ENCODE measurements around the gene KRTAP5-6. TPM values are rescaled to one million over a fixed set of nuclear protein-coding genes. Genes with fewer than 3 reads are reported as not detected.

The KRTAP5-6 gene
- polyA plus RNA-seq, 3 donors from 2014 or later, result not detected

GRCh38 chr11:1707751-1708150 lies 10.8 kb downstream of the KRTAP5-6 start:
- peaks cover 9 to 17% of the 10 kb centered on the region in 2 donors for H3K4me1 Mint-ChIP-seq
- peaks cover 0 to 4% (median 3%) of the 10 kb centered on the region in 3 donors for H3K36me3 Mint-ChIP-seq
- H3K9me3 Mint-ChIP-seq, result no peaks in the 10 kb centered on the region
- no peak for DNase-seq
- no peak overlapping the region for H3K27ac Mint-ChIP-seq
- H3K27me3 Mint-ChIP-seq (ENCODE audit: low read depth in 3 of 3), result peaks cover 3 to 12% (median 7%) of the 10 kb centered on the region in 3 donors
- no peak overlapping the region for H3K4me3 Mint-ChIP-seq

GRCh38 chr11:1708716-1709115 lies 11.7 kb downstream of the KRTAP5-6 start:
- Mint-ChIP-seq H3K27ac (no peak overlapping the region), H3K4me3 (no peak overlapping the region), H3K36me3 (peaks cover 0 to 4% (median 3%) of the 10 kb centered on the region in 3 donors), H3K27me3 (ENCODE audit: low read depth in 3 of 3) (peaks cover 3 to 12% (median 7%) of the 10 kb centered on the region in 3 donors), H3K9me3 (no peaks in the 10 kb centered on the region), H3K4me1 (peaks cover 9 to 17% of the 10 kb centered on the region in 2 donors)
- no peak for DNase-seq

GRCh38 chr11:1714908-1715885 lies 18.2 kb downstream of the KRTAP5-6 start:
- Mint-ChIP-seq H3K27ac (no peak overlapping the region), H3K4me1 (peaks cover 0 to 1% of the 10 kb centered on the region in 2 donors), H3K27me3 (ENCODE audit: low read depth in 3 of 3) (peaks cover 2 to 5% (median 4%) of the 10 kb centered on the region in 3 donors), H3K9me3 (no peaks in the 10 kb centered on the region), H3K4me3 (no peak overlapping the region), H3K36me3 (peaks cover 0 to 3% (median 0%) of the 10 kb centered on the region in 3 donors)
- DNase-seq, result no peak

GRCh38 chr11:1717745-1718144 lies 20.8 kb downstream of the KRTAP5-6 start:
- no peak overlapping the region for H3K4me3 Mint-ChIP-seq
- H3K9me3 Mint-ChIP-seq, result no peaks in the 10 kb centered on the region
- no peaks in the 10 kb centered on the region for H3K36me3 Mint-ChIP-seq
- peaks cover 0 to 1% of the 10 kb centered on the region in 2 donors for H3K4me1 Mint-ChIP-seq
- H3K27ac Mint-ChIP-seq, result no peak overlapping the region
- no peak for DNase-seq
- H3K27me3 Mint-ChIP-seq (ENCODE audit: low read depth in 3 of 3), result peaks cover 2 to 4% (median 3%) of the 10 kb centered on the region in 3 donors

GRCh38 chr11:1718326-1718725 lies 21.3 kb downstream of the KRTAP5-6 start:
- Mint-ChIP-seq H3K27ac (no peak overlapping the region), H3K27me3 (ENCODE audit: low read depth in 3 of 3) (peaks cover 2 to 4% (median 3%) of the 10 kb centered on the region in 3 donors), H3K36me3 (no peaks in the 10 kb centered on the region), H3K4me3 (no peak overlapping the region), H3K9me3 (no peaks in the 10 kb centered on the region), H3K4me1 (peaks cover 0 to 1% of the 10 kb centered on the region in 2 donors)
- no peak for DNase-seq

GRCh38 chr11:1719781-1720180 lies 22.8 kb downstream of the KRTAP5-6 start:
- no peak for DNase-seq
- peaks cover 2 to 4% (median 4%) of the 10 kb centered on the region in 3 donors for H3K27me3 Mint-ChIP-seq (ENCODE audit: low read depth in 3 of 3)
- H3K27ac Mint-ChIP-seq, result no peak overlapping the region
- no peaks in the 10 kb centered on the region for H3K9me3 Mint-ChIP-seq
- no peaks in the 10 kb centered on the region for H3K36me3 Mint-ChIP-seq
- H3K4me1 Mint-ChIP-seq, result peaks cover 0 to 1% of the 10 kb centered on the region in 2 donors
- H3K4me3 Mint-ChIP-seq, result no peak overlapping the region

- Mint-ChIP-seq H3K27me3 (ENCODE audit: low read depth in 3 of 3) (peaks cover 3 to 14% (median 5%) of the 10 kb centered on the region in 3 donors), H3K27ac (peak overlapping the region in 1 of 6 donors; percentile 66), H3K36me3 (peaks cover 0 to 4% (median 0%) of the 10 kb centered on the region in 3 donors), H3K9me3 (peaks cover 0 to 1% (median 0%) of the 10 kb centered on the region in 6 donors), H3K4me3 (no peak overlapping the region), H3K4me1 (peaks cover 34 to 49% of the 10 kb centered on the region in 2 donors)
- DNase-seq, result no peak
These were observed 30.2 kb downstream of the KRTAP5-6 start for GRCh38 chr11:1727096-1727690.

GRCh38 chr11:1727861-1728260 lies 30.9 kb downstream of the KRTAP5-6 start:
- peaks cover 0 to 1% (median 0%) of the 10 kb centered on the region in 6 donors for H3K9me3 Mint-ChIP-seq
- H3K4me3 Mint-ChIP-seq, result peak overlapping the region in 1 of 5 donors; percentile 38
- peaks cover 34 to 49% of the 10 kb centered on the region in 2 donors for H3K4me1 Mint-ChIP-seq
- H3K27ac Mint-ChIP-seq, result peak overlapping the region in 1 of 6 donors; percentile 31
- DNase-seq, result no peak
- H3K36me3 Mint-ChIP-seq, result peaks cover 0 to 4% (median 0%) of the 10 kb centered on the region in 3 donors
- H3K27me3 Mint-ChIP-seq (ENCODE audit: low read depth in 3 of 3), result peaks cover 3 to 14% (median 5%) of the 10 kb centered on the region in 3 donors

- peaks cover 0 to 4% (median 0%) of the 10 kb centered on the region in 3 donors for H3K36me3 Mint-ChIP-seq
- DNase-seq, result no peak
- peaks cover 3 to 14% (median 5%) of the 10 kb centered on the region in 3 donors for H3K27me3 Mint-ChIP-seq (ENCODE audit: low read depth in 3 of 3)
- H3K27ac Mint-ChIP-seq, result no peak overlapping the region
- peaks cover 34 to 49% of the 10 kb centered on the region in 2 donors for H3K4me1 Mint-ChIP-seq
- peak overlapping the region in 1 of 5 donors; percentile 68 for H3K4me3 Mint-ChIP-seq
- H3K9me3 Mint-ChIP-seq, result peaks cover 0 to 1% (median 0%) of the 10 kb centered on the region in 6 donors
These were observed 31.3 kb downstream of the KRTAP5-6 start for GRCh38 chr11:1728301-1728700.

GRCh38 chr11:1728931-1729691 lies 32.1 kb downstream of the KRTAP5-6 start:
- H3K4me3 Mint-ChIP-seq, result peak overlapping the region; percentile 66 to 84 (median 80)

GRCh38 chr11:1729692-1730011 lies 32.7 kb downstream of the KRTAP5-6 start:
- Mint-ChIP-seq H3K36me3 (peaks cover 0 to 4% (median 0%) of the 10 kb centered on the region in 3 donors), H3K4me3 (peak overlapping the region; percentile 14 to 84 (median 66)), H3K4me1 (peaks cover 46 to 62% of the 10 kb centered on the region in 2 donors), H3K9me3 (peaks cover 0 to 3% (median 0%) of the 10 kb centered on the region in 6 donors), H3K27ac (no peak overlapping the region), H3K27me3 (ENCODE audit: low read depth in 3 of 3) (peaks cover 8 to 18% (median 9%) of the 10 kb centered on the region in 3 donors)
- DNase-seq, result no peak

More at GRCh38 chr11:1728931-1729691, 32.1 kb downstream of the KRTAP5-6 start:
- Mint-ChIP-seq H3K27me3 (ENCODE audit: low read depth in 3 of 3) (peaks cover 6 to 16% (median 8%) of the 10 kb centered on the region in 3 donors), H3K9me3 (peaks cover 0 to 2% (median 0%) of the 10 kb centered on the region in 6 donors), H3K36me3 (peaks cover 0 to 4% (median 0%) of the 10 kb centered on the region in 3 donors), H3K27ac (peak overlapping the region in 4 of 6 donors; percentile 5 to 67 (median 34)), H3K4me1 (peaks cover 42 to 57% of the 10 kb centered on the region in 2 donors)
- DNase-seq, result peak; percentile 35 to 50 (median 37)

GRCh38 chr11:1730059-1730629 lies 33.1 kb downstream of the KRTAP5-6 start:
- peaks cover 0 to 3% (median 0%) of the 10 kb centered on the region in 6 donors for H3K9me3 Mint-ChIP-seq
- peaks cover 0 to 4% (median 0%) of the 10 kb centered on the region in 3 donors for H3K36me3 Mint-ChIP-seq
- DNase-seq, result no peak
- H3K4me3 Mint-ChIP-seq, result peak overlapping the region; percentile 2 to 66 (median 18)
- no peak overlapping the region for H3K27ac Mint-ChIP-seq
- peaks cover 46 to 62% of the 10 kb centered on the region in 2 donors for H3K4me1 Mint-ChIP-seq
- H3K27me3 Mint-ChIP-seq (ENCODE audit: low read depth in 3 of 3), result peaks cover 8 to 20% (median 9%) of the 10 kb centered on the region in 3 donors

Data from immature natural killer cell (primary cell).